Keratinocyte (primary cell): ENCODE measurements around the gene RAC2.

Experiments
- EZH2 ChIP-seq: IDR thresholded peaks from one replicate; pipeline ENCODE4 v1.6.1; 2012; ENCODE audit warnings: inconsistent platforms, mild to moderate bottlenecking, low read length, moderate library complexity
- TF ChIP-seq, protein P1 (sequence below), 3 experiments: IDR thresholded peaks in 1 of 3; conservative IDR thresholded peaks in 1 of 3; optimal IDR thresholded peaks in 1 of 3; 2 replicates in 2 of 3; 3 replicates in 1 of 3; pipeline versions ENCODE3 to v1.5.1; 2011; ENCODE audit warnings: low read length in 3 of 3, mild to moderate bottlenecking in 3 of 3, moderate library complexity in 2 of 3, control low read depth in 1 of 3, inconsistent platforms in 1 of 3; ENCODE audit not compliant: insufficient read depth in 2 of 3; ENCODE audit errors: extremely low read depth in 1 of 3

- TF ChIP-seq, protein P1, sequence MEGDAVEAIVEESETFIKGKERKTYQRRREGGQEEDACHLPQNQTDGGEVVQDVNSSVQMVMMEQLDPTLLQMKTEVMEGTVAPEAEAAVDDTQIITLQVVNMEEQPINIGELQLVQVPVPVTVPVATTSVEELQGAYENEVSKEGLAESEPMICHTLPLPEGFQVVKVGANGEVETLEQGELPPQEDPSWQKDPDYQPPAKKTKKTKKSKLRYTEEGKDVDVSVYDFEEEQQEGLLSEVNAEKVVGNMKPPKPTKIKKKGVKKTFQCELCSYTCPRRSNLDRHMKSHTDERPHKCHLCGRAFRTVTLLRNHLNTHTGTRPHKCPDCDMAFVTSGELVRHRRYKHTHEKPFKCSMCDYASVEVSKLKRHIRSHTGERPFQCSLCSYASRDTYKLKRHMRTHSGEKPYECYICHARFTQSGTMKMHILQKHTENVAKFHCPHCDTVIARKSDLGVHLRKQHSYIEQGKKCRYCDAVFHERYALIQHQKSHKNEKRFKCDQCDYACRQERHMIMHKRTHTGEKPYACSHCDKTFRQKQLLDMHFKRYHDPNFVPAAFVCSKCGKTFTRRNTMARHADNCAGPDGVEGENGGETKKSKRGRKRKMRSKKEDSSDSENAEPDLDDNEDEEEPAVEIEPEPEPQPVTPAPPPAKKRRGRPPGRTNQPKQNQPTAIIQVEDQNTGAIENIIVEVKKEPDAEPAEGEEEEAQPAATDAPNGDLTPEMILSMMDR (optimal IDR thresholded peaks at IDR 0.05 in 1 of 3, IDR thresholded peaks at IDR 0.05 in 1 of 3, conservative IDR thresholded peaks at IDR 0.05 in 1 of 3; ENCODE audit: extremely low read depth in 1 of 3, insufficient read depth in 2 of 3, low read length in 3 of 3): no peak
- no peak for TF ChIP-seq EZH2
Observed at GRCh38 chr22:37283393-37283937, 39.4 kb upstream of the RAC2 start.
